Gastrocnemius medialis (tissue), 4 donors: ENCODE data around the gene ZNF813. TPM values are rescaled to one million over a fixed set of nuclear protein-coding genes. Genes with fewer than 3 reads are reported as not detected.
A peak's percentile ranks its signal among the peaks of the same experiment; 100 is the strongest.

ENCODE experiments used
- ATAC-seq, 2 donors: fragments of 150-250 bp; one replicate each; pipeline ENCODE4 v1.9.1; 2016
- DNase-seq, 2 donors: peaks; one replicate each; pipeline ENCODE4 v3.0.0-alpha.2; 2019
- H3K27ac ChIP-seq, 4 donors: fragments of 200-600 bp; sonication (generic); 1 replicate in 1 of 4; 2 replicates in 3 of 4; pipeline ENCODE4 v1.5.1; 2016 to 2018; ENCODE audit warnings: mild to moderate bottlenecking in 2 of 4, moderate library complexity in 1 of 4
- H3K27me3 ChIP-seq, 3 donors: fragments of 200-600 bp; sonication (generic) in 2 of 3; 1 replicate in 1 of 3; 2 replicates in 2 of 3; pipeline versions ENCODE4 v1.5.1 to v1.6.0; 2016 to 2019; ENCODE audit warnings: mild to moderate bottlenecking in 1 of 3, moderate library complexity in 1 of 3
- H3K36me3 ChIP-seq, 2 donors: fragments of 200-600 bp; sonication (generic) in 1 of 2; one replicate each; pipeline ENCODE4 v1.5.1; 2017 to 2018
- H3K4me1 ChIP-seq, 2 donors: fragments of 200-600 bp; sonication (generic) in 1 of 2; one replicate each; pipeline ENCODE4 v1.5.1; 2016 to 2017; ENCODE audit warnings: mild to moderate bottlenecking in 2 of 2
- H3K4me3 ChIP-seq, 4 donors: fragments of 200-600 bp; sonication (generic) in 3 of 4; 1 replicate in 1 of 4; 2 replicates in 3 of 4; pipeline ENCODE4 v1.5.1; 2016 to 2019; ENCODE audit warnings: mild to moderate bottlenecking in 2 of 4
- H3K9me3 ChIP-seq, 3 donors: fragments of 200-600 bp; sonication (generic) in 2 of 3; 1 replicate in 1 of 3; 2 replicates in 2 of 3; pipeline ENCODE4 v1.5.1; 2016 to 2019
- CTCF ChIP-seq, 5 experiments: fragments of 450-650 bp in 3 of 5; fragments of 200-600 bp in 2 of 5; sonication (generic) in 2 of 5; IDR thresholded peaks in 4 of 5; conservative IDR thresholded peaks in 1 of 5; 1 replicate in 4 of 5; 2 replicates in 1 of 5; pipeline ENCODE4 v1.5.1; 2016 to 2019; ENCODE audit warnings: antibody characterized with exemption in 5 of 5, mild to moderate bottlenecking in 3 of 5, moderate library complexity in 3 of 5
- POLR2A ChIP-seq, 2 donors: fragments of 450-650 bp; IDR thresholded peaks; one replicate each; pipeline ENCODE4 v1.6.1; 2017; ENCODE audit warnings: antibody characterized with exemption in 2 of 2, mild to moderate bottlenecking in 2 of 2, moderate library complexity in 2 of 2
- in situ Hi-C, 4 donors: fragments of 200-750 bp; cut with MboI; loops; one replicate each; pipeline versions ENCODE4 v1.15.0 to v1.8.0; 2017; ENCODE audit warnings: low sequenced_read_pairs in 4 of 4
- intact Hi-C: fragments of 100-400 bp; cut with DNase I; formaldehyde crosslinking; loops from one replicate; pipeline ENCODE4 v1.15.1; 2023; ENCODE audit warnings: low total_unique reads
- total RNA-seq, 4 donors: library from RNA; depleted of rRNA; stranded (reverse); fragments of >200 nt; gene quantifications; one replicate each; pipeline versions ENCODE4 v1.1.0 to v1.2.3, GENCODE V29; 2016

ZNF813 gene
- total RNA-seq, 4 donors from 2014 or later, result 0.29 to 1.1 (median 0.57) TPM

- TF ChIP-seq POLR2A (IDR thresholded peaks at IDR 0.05) (no peak), CTCF (IDR thresholded peaks at IDR 0.05 in 4 of 5, conservative IDR thresholded peaks at IDR 0.05 in 1 of 5) (no peak)
- no peaks in the 10 kb centered on the region for H3K9me3 ChIP-seq
- H3K36me3 ChIP-seq, result peaks cover 0 to 3% of the 10 kb centered on the region in 2 donors
- intact Hi-C loops, result loop anchor here (2.0 kb wide), 1 partner anchor 16 kb away; no protein-coding TSS in a partner anchor
- H3K4me1 ChIP-seq, result peaks cover 0 to 3% of the 10 kb centered on the region in 2 donors
- peak overlapping the region; percentile 44 to 91 (median 75) for H3K4me3 ChIP-seq
- no peaks in the 10 kb centered on the region for H3K27me3 ChIP-seq
- ATAC-seq (peak; percentile 13 to 38), DNase-seq (no peak)
- H3K27ac ChIP-seq, result peak overlapping the region; percentile 67 to 90 (median 86)
- in situ Hi-C loops, result no loop called here
Observed at GRCh38 chr19:53538378-53539109, 71.0 kb downstream of the ZNF813 start.

- ATAC-seq (no peak), DNase-seq (no peak)
- Histone ChIP-seq H3K4me1 (peaks cover 0 to 3% of the 10 kb centered on the region in 2 donors), H3K4me3 (no peak overlapping the region), H3K27ac (peak overlapping the region in 1 of 4 donors; percentile 88), H3K36me3 (peaks cover 0 to 3% of the 10 kb centered on the region in 2 donors), H3K27me3 (no peaks in the 10 kb centered on the region), H3K9me3 (no peaks in the 10 kb centered on the region)
- intact Hi-C loops (no loop called here), in situ Hi-C loops (no loop called here)
- TF ChIP-seq POLR2A (IDR thresholded peaks at IDR 0.05), result no peak
- no peak for TF ChIP-seq CTCF (IDR thresholded peaks at IDR 0.05 in 4 of 5, conservative IDR thresholded peaks at IDR 0.05 in 1 of 5)
Observed at GRCh38 chr19:53540091-53540490, 72.6 kb downstream of the ZNF813 start.

- in situ Hi-C loops, result no loop called here
- Histone ChIP-seq H3K9me3 (no peaks in the 10 kb centered on the region), H3K36me3 (peaks cover 0 to 3% of the 10 kb centered on the region in 2 donors), H3K27me3 (no peaks in the 10 kb centered on the region), H3K4me1 (peaks cover 0 to 3% of the 10 kb centered on the region in 2 donors), H3K4me3 (no peak overlapping the region), H3K27ac (no peak overlapping the region)
- TF ChIP-seq POLR2A (IDR thresholded peaks at IDR 0.05), result no peak
- TF ChIP-seq CTCF (IDR thresholded peaks at IDR 0.05 in 4 of 5, conservative IDR thresholded peaks at IDR 0.05 in 1 of 5), result no peak
- intact Hi-C loops, result no loop called here
- no peak for ATAC-seq
- DNase-seq, result no peak
Observed at GRCh38 chr19:53541971-53542370, 74.4 kb downstream of the ZNF813 start.

- DNase-seq, result no peak
- Histone ChIP-seq H3K9me3 (no peaks in the 10 kb centered on the region), H3K4me3 (no peak overlapping the region), H3K27ac (peak overlapping the region; percentile 28 to 61 (median 44)), H3K36me3 (no peaks in the 10 kb centered on the region), H3K4me1 (peaks cover 0 to 7% of the 10 kb centered on the region in 2 donors), H3K27me3 (no peaks in the 10 kb centered on the region)
- TF ChIP-seq POLR2A (IDR thresholded peaks at IDR 0.05) (no peak), CTCF (IDR thresholded peaks at IDR 0.05 in 4 of 5, conservative IDR thresholded peaks at IDR 0.05 in 1 of 5) (no peak)
- in situ Hi-C loops, result no loop called here
- peak in 1 of 2 donors; percentile 69 for ATAC-seq
- intact Hi-C loops, result no loop called here
Observed at GRCh38 chr19:53545271-53546065, 77.9 kb downstream of the ZNF813 start.

Other genes starting within 250 kb of the ZNF813 start
- gene ZNF677, start 212.9 kb upstream of the ZNF813 start, total RNA-seq, result 1 to 10 TPM; 1.7 to 7.2 (median 4.8) TPM
- gene VN1R2, start 209.4 kb upstream of the ZNF813 start, total RNA-seq, result not detected
- gene VN1R4, start 200.0 kb upstream of the ZNF813 start, total RNA-seq, result not detected
- gene ZNF845, start 134.0 kb upstream of the ZNF813 start, total RNA-seq, result 1 to 10 TPM in 3 of 4 donors, under 1 TPM in 1; 1.00 to 2.3 (median 1.4) TPM
- gene ZNF525, start 102.0 kb upstream of the ZNF813 start, total RNA-seq, result under 1 TPM; 0.26 to 0.92 (median 0.30) TPM
- 1 to 10 TPM; 3.8 to 9.8 (median 5.3) TPM for gene ZNF765, start 72.6 kb upstream of the ZNF813 start, total RNA-seq
- gene ZNF761, start 35.7 kb upstream of the ZNF813 start, total RNA-seq, result 1 to 10 TPM; 3.7 to 7.0 (median 4.1) TPM
- 10 to 100 TPM in 1 of 4 donors, 1 to 10 TPM in 3; 4.8 to 12.6 (median 7.0) TPM for gene ZNF331, start 70.4 kb downstream of the ZNF813 start, total RNA-seq
- gene DPRX, start 164.3 kb downstream of the ZNF813 start, total RNA-seq, result 1 to 10 TPM in 1 of 4 donors, not detected in 3; 3.0 TPM